Endothelial cell of umbilical vein (primary cell): ENCODE measurements around the gene LSP1. TPM values are rescaled to one million over a fixed set of nuclear protein-coding genes. Genes with fewer than 3 reads are reported as not detected.

Experiments
- BruUV-seq: library from RNA; stranded (reverse); fragments of 400-500 nt; replicated peaks from 2 replicates; lab custom pipeline; 2021; lab: Mats Ljungman, UMichigan
- CTCF ChIA-PET: fragments of 300-600, 350-600 bp; sonication (Branson Sonifier 250); formaldehyde crosslinking; loops from one replicate; lab custom pipeline; 2021; ENCODE audit warnings: antibody characterized with exemption, inconsistent platforms; lab: Charles Lee
- POLR2A ChIA-PET: fragments of 300-600, 350-600 bp; sonication (Branson Sonifier 250); formaldehyde crosslinking; loops from one replicate; lab custom pipeline; 2021; ENCODE audit warnings: antibody characterized with exemption, inconsistent platforms; lab: Charles Lee
- DNase-seq: peaks from one replicate; pipeline ENCODE4 v3.0.0-alpha.2; 2011; ENCODE audit warnings: low read depth, low spot score
- FAIRE-seq: peaks from 2 replicates; lab custom pipeline; 2011; peaks lifted over from hg19 to GRCh38; lab: Jason Lieb, UNC
- H2AFZ ChIP-seq: 2 replicates; pipeline ENCODE4 v1.6.0; 2012; ENCODE audit warnings: low read depth, low read length, control low read depth, inconsistent platforms
- H3K27ac ChIP-seq: 2 replicates; pipeline ENCODE4 v1.5.1; 2011; ENCODE audit warnings: low read depth, mild to moderate bottlenecking, control low read depth, low read length, moderate library complexity; ENCODE audit not compliant: insufficient read depth
- H3K27me3 ChIP-seq, 2 experiments: 2 replicates each; pipeline versions ENCODE4 v1.6.0 to v1.6.1; 2011; ENCODE audit warnings: low read length in 2 of 2, mixed read lengths in 1 of 2; ENCODE audit not compliant: control insufficient read depth in 2 of 2, insufficient read depth in 2 of 2
- H3K36me3 ChIP-seq, 2 experiments: 2 replicates in 1 of 2; 3 replicates in 1 of 2; pipeline ENCODE4 v1.5.1; 2011; ENCODE audit warnings: low read length in 2 of 2, mild to moderate bottlenecking in 1 of 2, moderate library complexity in 1 of 2; ENCODE audit not compliant: control insufficient read depth in 2 of 2, insufficient read depth in 2 of 2; ENCODE audit errors: extremely low read depth in 1 of 2
- H3K4me1 ChIP-seq: 3 replicates; pipeline ENCODE4 v1.5.1; 2011; ENCODE audit warnings: mild to moderate bottlenecking, low read length; ENCODE audit not compliant: control insufficient read depth, insufficient read depth; ENCODE audit errors: extremely low read depth
- H3K4me2 ChIP-seq: 2 replicates; pipeline ENCODE4 v1.6.1; 2011; ENCODE audit warnings: low read length, control low read depth, mixed read lengths; ENCODE audit not compliant: insufficient read depth
- H3K4me3 ChIP-seq, 3 experiments: fragments of 200-600 bp in 1 of 3; sonication (generic), shearing (Covaris generic) in 1 of 3; replicated peaks in 1 of 3; 2 replicates each; pipeline ENCODE4 v1.5.1; 2011 to 2016; ENCODE audit warnings: control low read depth in 3 of 3, low read length in 3 of 3, mild to moderate bottlenecking in 2 of 3, inconsistent platforms in 1 of 3, low read depth in 1 of 3, moderate library complexity in 1 of 3; ENCODE audit not compliant: insufficient read depth in 1 of 3
- H3K79me2 ChIP-seq: 2 replicates; pipeline ENCODE4 v1.6.0; 2012; ENCODE audit warnings: low read length, inconsistent platforms; ENCODE audit not compliant: control insufficient read depth, insufficient read depth
- H3K9ac ChIP-seq: replicated peaks from 2 replicates; pipeline ENCODE3; 2011; ENCODE audit warnings: low read length, control low read depth; ENCODE audit not compliant: insufficient read depth; ENCODE audit errors: extremely low read depth
- H3K9me1 ChIP-seq: replicated peaks from 3 replicates; pipeline ENCODE4 v1.6.0; 2011; ENCODE audit warnings: mild to moderate bottlenecking, low read length; ENCODE audit not compliant: control insufficient read depth, insufficient read depth; ENCODE audit errors: extremely low read depth
- H3K9me3 ChIP-seq: replicated peaks from 2 replicates; pipeline ENCODE4 v1.5.1; 2012; ENCODE audit warnings: low read length, inconsistent platforms; ENCODE audit not compliant: control insufficient read depth, insufficient read depth
- H4K20me1 ChIP-seq: replicated peaks from 2 replicates; pipeline ENCODE3; 2011; ENCODE audit warnings: mild to moderate bottlenecking, low read length; ENCODE audit not compliant: control insufficient read depth, insufficient read depth; ENCODE audit errors: extremely low read depth
- EZH2 ChIP-seq: IDR thresholded peaks from 2 replicates; pipeline ENCODE4 v1.6.1; 2012; ENCODE audit warnings: borderline replicate concordance, low read depth, mild to moderate bottlenecking, moderate library complexity, low read length, inconsistent platforms; ENCODE audit not compliant: severe bottlenecking
- FOS ChIP-seq: IDR thresholded peaks from 2 replicates; pipeline ENCODE4 v1.6.1; 2011; ENCODE audit warnings: mild to moderate bottlenecking, low read length, moderate library complexity, borderline replicate concordance; ENCODE audit not compliant: insufficient read depth
- GATA2 ChIP-seq: IDR thresholded peaks from 2 replicates; pipeline ENCODE4 v1.7.0; 2011; ENCODE audit warnings: low read depth, mild to moderate bottlenecking, moderate library complexity, mixed read lengths, low read length; ENCODE audit not compliant: insufficient read length, insufficient read depth
- JUN ChIP-seq: IDR thresholded peaks from 2 replicates; pipeline ENCODE4 v1.6.1; 2011; ENCODE audit warnings: borderline replicate concordance, low read depth; ENCODE audit not compliant: insufficient read length, insufficient read depth
- MYC ChIP-seq: IDR thresholded peaks from one replicate; pipeline ENCODE4 v1.6.1; 2011; ENCODE audit warnings: mild to moderate bottlenecking, low read depth, low read length
- POLR2A ChIP-seq: IDR thresholded peaks from 2 replicates; pipeline ENCODE4 v1.6.1; 2012; ENCODE audit warnings: low read depth, mild to moderate bottlenecking, control low read depth, low read length
- POLR2AphosphoS5 ChIP-seq: IDR thresholded peaks from 2 replicates; pipeline ENCODE4 v1.6.1; 2012; ENCODE audit warnings: low read depth, mild to moderate bottlenecking, control low read depth, low read length, moderate library complexity; ENCODE audit not compliant: insufficient read depth
- dilution Hi-C: fragments of 300-500 bp; cut with MboI; formaldehyde crosslinking; loops from one replicate; pipeline ENCODE4 v1.15.0; 2019; ENCODE audit warnings: low sequenced_read_pairs; ENCODE audit not compliant: extremely low pct_ligation_motif_present
- intact Hi-C: fragments of 100-400 bp; cut with micrococcal nuclease; formaldehyde crosslinking; loops from one replicate; pipeline ENCODE4 v1.10.0; 2022
- polyA plus RNA-seq, 4 experiments: library from polyadenylated mRNA; depleted of rRNA in 3 of 4; stranded (reverse) in 3 of 4; unstranded in 1 of 4; fragments of >200 nt; gene quantifications; 2 replicates each; pipeline versions ENCODE4 v1.2.1 to v1.2.3, GENCODE V29; 2011 to 2012; ENCODE audit warnings: missing spikeins in 1 of 4
- total RNA-seq: library from RNA; stranded (reverse); gene quantifications from 2 replicates; pipeline ENCODE4 v1.2.3, GENCODE V29; 2021
- TF ChIP-seq, protein P1 (sequence below), 2 donors: IDR thresholded peaks; 1 replicate in 1 of 2; 2 replicates in 1 of 2; pipeline ENCODE4 v1.5.1; 2011; ENCODE audit warnings: low read length in 2 of 2, mild to moderate bottlenecking in 2 of 2, moderate library complexity in 2 of 2, control low read depth in 1 of 2, inconsistent platforms in 1 of 2, low read depth in 1 of 2; ENCODE audit not compliant: insufficient read depth in 1 of 2; ENCODE audit errors: extremely low read depth in 1 of 2
- TF ChIP-seq, protein P2 (sequence below): IDR thresholded peaks from 2 replicates; pipeline ENCODE4 v1.6.1; 2011; ENCODE audit not compliant: insufficient read depth, insufficient read length

LSP1 gene
- total and polyA plus RNA-seq, 2 donors (not counting 3 experiments of a cell fraction or from before 2014, with no cell fraction given), result not detected

DNA sequence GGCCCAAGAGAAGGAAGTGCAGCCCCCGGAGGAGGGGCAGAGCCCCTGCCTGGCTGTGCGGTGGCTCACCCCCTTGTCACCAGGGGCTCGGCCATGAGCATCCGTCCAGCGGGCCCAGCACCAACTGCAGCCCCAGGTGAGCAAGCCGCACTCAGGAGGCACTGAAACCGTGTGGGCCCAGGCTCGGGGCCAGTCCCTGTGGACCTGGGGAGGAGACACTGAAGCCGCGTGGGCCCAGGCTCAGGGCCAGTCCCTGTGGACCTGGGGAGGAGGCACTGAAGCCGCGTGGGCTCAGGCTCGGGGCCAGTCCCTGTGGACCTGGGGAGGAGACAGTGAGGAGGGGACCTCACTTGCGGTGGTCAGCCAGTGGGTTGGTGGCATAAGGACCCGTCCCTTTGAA lies 13.9 kb downstream of the LSP1 start:
- no peak for FAIRE-seq
- Histone ChIP-seq H3K27ac (no peak overlapping the region), H3K4me1 (peaks cover 12% of the 10 kb centered on the region), H3K36me3 (no peaks in the 10 kb centered on the region), H4K20me1 (no peaks in the 10 kb centered on the region), H3K9me1 (no peaks in the 10 kb centered on the region), H3K79me2 (no peaks in the 10 kb centered on the region), H3K9ac (no peak overlapping the region), H3K27me3 (peaks cover 0 to 3% of the 10 kb centered on the region in 2 experiments), H2AFZ (no peak overlapping the region), H3K4me3 (no peak overlapping the region), H3K9me3 (no peaks in the 10 kb centered on the region), H3K4me2 (no peak overlapping the region)
- no peak for DNase-seq
- ChIA-PET CTCF (interaction anchor here (1.5 to 3.9 kb wide), 3 partner anchors 10 to 214 kb away, joined by 4 to 21 read pairs (median 8); no protein-coding TSS in a partner anchor), POLR2A (no interaction called here)
- intact Hi-C loops (no loop called here), dilution Hi-C loops (no loop called here)
- TF ChIP-seq MYC, result no peak
- TF ChIP-seq GATA2, result no peak
- BruUV-seq, result no TSS peak

DNA sequence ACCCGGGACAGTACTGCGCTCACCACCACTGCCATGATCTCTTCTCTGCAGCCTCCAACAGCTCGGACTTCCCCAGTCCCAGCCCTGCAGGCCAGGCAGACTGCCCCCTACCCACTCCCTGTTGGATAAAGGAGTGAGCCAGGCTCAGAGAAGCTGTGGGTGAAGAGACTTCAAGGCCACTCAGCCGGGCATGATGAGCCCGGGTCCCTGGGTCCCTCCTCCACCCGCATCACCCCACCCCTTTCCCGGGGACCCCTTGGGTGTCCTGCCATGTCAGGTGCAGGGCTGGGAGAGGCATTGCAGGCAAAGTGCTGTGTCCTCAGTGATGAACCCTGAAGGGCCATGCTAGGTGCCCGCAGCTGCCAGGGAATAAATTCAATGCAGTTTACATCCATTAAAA lies 14.5 kb downstream of the LSP1 start:
- CTCF ChIA-PET, result interaction anchor here (0.8 to 3.9 kb wide), 3 partner anchors 9 to 215 kb away, joined by 3 to 21 read pairs (median 4); no protein-coding TSS in a partner anchor
- dilution Hi-C loops, result no loop called here
- intact Hi-C loops, result no loop called here
- POLR2A ChIA-PET, result no interaction called here
- no peak for TF ChIP-seq FOS
- no peak for TF ChIP-seq JUN
- TF ChIP-seq POLR2AphosphoS5, result no peak
- no peak for TF ChIP-seq GATA2
- TF ChIP-seq, protein P1, sequence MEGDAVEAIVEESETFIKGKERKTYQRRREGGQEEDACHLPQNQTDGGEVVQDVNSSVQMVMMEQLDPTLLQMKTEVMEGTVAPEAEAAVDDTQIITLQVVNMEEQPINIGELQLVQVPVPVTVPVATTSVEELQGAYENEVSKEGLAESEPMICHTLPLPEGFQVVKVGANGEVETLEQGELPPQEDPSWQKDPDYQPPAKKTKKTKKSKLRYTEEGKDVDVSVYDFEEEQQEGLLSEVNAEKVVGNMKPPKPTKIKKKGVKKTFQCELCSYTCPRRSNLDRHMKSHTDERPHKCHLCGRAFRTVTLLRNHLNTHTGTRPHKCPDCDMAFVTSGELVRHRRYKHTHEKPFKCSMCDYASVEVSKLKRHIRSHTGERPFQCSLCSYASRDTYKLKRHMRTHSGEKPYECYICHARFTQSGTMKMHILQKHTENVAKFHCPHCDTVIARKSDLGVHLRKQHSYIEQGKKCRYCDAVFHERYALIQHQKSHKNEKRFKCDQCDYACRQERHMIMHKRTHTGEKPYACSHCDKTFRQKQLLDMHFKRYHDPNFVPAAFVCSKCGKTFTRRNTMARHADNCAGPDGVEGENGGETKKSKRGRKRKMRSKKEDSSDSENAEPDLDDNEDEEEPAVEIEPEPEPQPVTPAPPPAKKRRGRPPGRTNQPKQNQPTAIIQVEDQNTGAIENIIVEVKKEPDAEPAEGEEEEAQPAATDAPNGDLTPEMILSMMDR (IDR thresholded peaks at IDR 0.05; ENCODE audit: extremely low read depth in 1 of 2, insufficient read depth in 1 of 2, low read depth in 1 of 2, low read length in 2 of 2), result no peak
- no peak for TF ChIP-seq POLR2A
- TF ChIP-seq EZH2, result no peak
- no peak for TF ChIP-seq MYC
- TF ChIP-seq, protein P2, sequence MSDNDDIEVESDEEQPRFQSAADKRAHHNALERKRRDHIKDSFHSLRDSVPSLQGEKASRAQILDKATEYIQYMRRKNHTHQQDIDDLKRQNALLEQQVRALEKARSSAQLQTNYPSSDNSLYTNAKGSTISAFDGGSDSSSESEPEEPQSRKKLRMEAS, result no peak
- Histone ChIP-seq H4K20me1 (no peaks in the 10 kb centered on the region), H3K4me1 (peaks cover 12% of the 10 kb centered on the region), H3K9ac (no peak overlapping the region), H3K79me2 (no peaks in the 10 kb centered on the region), H3K4me3 (no peak overlapping the region), H3K9me3 (no peaks in the 10 kb centered on the region), H3K27ac (no peak overlapping the region), H3K27me3 (peaks cover 0 to 3% of the 10 kb centered on the region in 2 experiments), H2AFZ (no peak overlapping the region), H3K36me3 (no peaks in the 10 kb centered on the region), H3K4me2 (no peak overlapping the region), H3K9me1 (no peaks in the 10 kb centered on the region)
- no peak for DNase-seq
- no TSS peak for BruUV-seq
- no peak for FAIRE-seq
